Endothelial cell of umbilical vein (primary cell): ENCODE results near the gene RRP1. TPM values are rescaled to one million over a fixed set of nuclear protein-coding genes. Genes with fewer than 3 reads are reported as not detected.

Source experiments
- BruUV-seq: library from RNA; stranded (reverse); fragments of 400-500 nt; replicated peaks from 2 replicates; lab custom pipeline; 2021; lab: Mats Ljungman, UMichigan
- CTCF ChIA-PET: fragments of 300-600, 350-600 bp; sonication (Branson Sonifier 250); formaldehyde crosslinking; loops from one replicate; lab custom pipeline; 2021; ENCODE audit warnings: antibody characterized with exemption, inconsistent platforms; lab: Charles Lee
- POLR2A ChIA-PET: fragments of 300-600, 350-600 bp; sonication (Branson Sonifier 250); formaldehyde crosslinking; loops from one replicate; lab custom pipeline; 2021; ENCODE audit warnings: antibody characterized with exemption, inconsistent platforms; lab: Charles Lee
- DNase-seq: peaks from one replicate; pipeline ENCODE4 v3.0.0-alpha.2; 2011; ENCODE audit warnings: low read depth, low spot score
- FAIRE-seq: peaks from 2 replicates; lab custom pipeline; 2011; peaks lifted over from hg19 to GRCh38; lab: Jason Lieb, UNC
- H2AFZ ChIP-seq: 2 replicates; pipeline ENCODE4 v1.6.0; 2012; ENCODE audit warnings: low read depth, low read length, control low read depth, inconsistent platforms
- H3K27ac ChIP-seq: 2 replicates; pipeline ENCODE4 v1.5.1; 2011; ENCODE audit warnings: low read depth, mild to moderate bottlenecking, control low read depth, low read length, moderate library complexity; ENCODE audit not compliant: insufficient read depth
- H3K27me3 ChIP-seq, 2 experiments: 2 replicates each; pipeline versions ENCODE4 v1.6.0 to v1.6.1; 2011; ENCODE audit warnings: low read length in 2 of 2, mixed read lengths in 1 of 2; ENCODE audit not compliant: control insufficient read depth in 2 of 2, insufficient read depth in 2 of 2
- H3K36me3 ChIP-seq, 2 experiments: 2 replicates in 1 of 2; 3 replicates in 1 of 2; pipeline ENCODE4 v1.5.1; 2011; ENCODE audit warnings: low read length in 2 of 2, mild to moderate bottlenecking in 1 of 2, moderate library complexity in 1 of 2; ENCODE audit not compliant: control insufficient read depth in 2 of 2, insufficient read depth in 2 of 2; ENCODE audit errors: extremely low read depth in 1 of 2
- H3K4me1 ChIP-seq: 3 replicates; pipeline ENCODE4 v1.5.1; 2011; ENCODE audit warnings: mild to moderate bottlenecking, low read length; ENCODE audit not compliant: control insufficient read depth, insufficient read depth; ENCODE audit errors: extremely low read depth
- H3K4me2 ChIP-seq: 2 replicates; pipeline ENCODE4 v1.6.1; 2011; ENCODE audit warnings: low read length, control low read depth, mixed read lengths; ENCODE audit not compliant: insufficient read depth
- H3K4me3 ChIP-seq, 3 experiments: fragments of 200-600 bp in 1 of 3; sonication (generic), shearing (Covaris generic) in 1 of 3; replicated peaks in 1 of 3; 2 replicates each; pipeline ENCODE4 v1.5.1; 2011 to 2016; ENCODE audit warnings: control low read depth in 3 of 3, low read length in 3 of 3, mild to moderate bottlenecking in 2 of 3, inconsistent platforms in 1 of 3, low read depth in 1 of 3, moderate library complexity in 1 of 3; ENCODE audit not compliant: insufficient read depth in 1 of 3
- H3K79me2 ChIP-seq: 2 replicates; pipeline ENCODE4 v1.6.0; 2012; ENCODE audit warnings: low read length, inconsistent platforms; ENCODE audit not compliant: control insufficient read depth, insufficient read depth
- H3K9ac ChIP-seq: replicated peaks from 2 replicates; pipeline ENCODE3; 2011; ENCODE audit warnings: low read length, control low read depth; ENCODE audit not compliant: insufficient read depth; ENCODE audit errors: extremely low read depth
- H3K9me1 ChIP-seq: replicated peaks from 3 replicates; pipeline ENCODE4 v1.6.0; 2011; ENCODE audit warnings: mild to moderate bottlenecking, low read length; ENCODE audit not compliant: control insufficient read depth, insufficient read depth; ENCODE audit errors: extremely low read depth
- H3K9me3 ChIP-seq: replicated peaks from 2 replicates; pipeline ENCODE4 v1.5.1; 2012; ENCODE audit warnings: low read length, inconsistent platforms; ENCODE audit not compliant: control insufficient read depth, insufficient read depth
- H4K20me1 ChIP-seq: replicated peaks from 2 replicates; pipeline ENCODE3; 2011; ENCODE audit warnings: mild to moderate bottlenecking, low read length; ENCODE audit not compliant: control insufficient read depth, insufficient read depth; ENCODE audit errors: extremely low read depth
- FOS ChIP-seq: IDR thresholded peaks from 2 replicates; pipeline ENCODE4 v1.6.1; 2011; ENCODE audit warnings: mild to moderate bottlenecking, low read length, moderate library complexity, borderline replicate concordance; ENCODE audit not compliant: insufficient read depth
- JUN ChIP-seq: IDR thresholded peaks from 2 replicates; pipeline ENCODE4 v1.6.1; 2011; ENCODE audit warnings: borderline replicate concordance, low read depth; ENCODE audit not compliant: insufficient read length, insufficient read depth
- MYC ChIP-seq: IDR thresholded peaks from one replicate; pipeline ENCODE4 v1.6.1; 2011; ENCODE audit warnings: mild to moderate bottlenecking, low read depth, low read length
- POLR2A ChIP-seq: IDR thresholded peaks from 2 replicates; pipeline ENCODE4 v1.6.1; 2012; ENCODE audit warnings: low read depth, mild to moderate bottlenecking, control low read depth, low read length
- dilution Hi-C: fragments of 300-500 bp; cut with MboI; formaldehyde crosslinking; loops from one replicate; pipeline ENCODE4 v1.15.0; 2019; ENCODE audit warnings: low sequenced_read_pairs; ENCODE audit not compliant: extremely low pct_ligation_motif_present
- intact Hi-C: fragments of 100-400 bp; cut with micrococcal nuclease; formaldehyde crosslinking; loops from one replicate; pipeline ENCODE4 v1.10.0; 2022
- polyA plus RNA-seq, 4 experiments: library from polyadenylated mRNA; depleted of rRNA in 3 of 4; stranded (reverse) in 3 of 4; unstranded in 1 of 4; fragments of >200 nt; gene quantifications; 2 replicates each; pipeline versions ENCODE4 v1.2.1 to v1.2.3, GENCODE V29; 2011 to 2012; ENCODE audit warnings: missing spikeins in 1 of 4
- total RNA-seq: library from RNA; stranded (reverse); gene quantifications from 2 replicates; pipeline ENCODE4 v1.2.3, GENCODE V29; 2021
- TF ChIP-seq, protein P1 (sequence below): IDR thresholded peaks from 2 replicates; pipeline ENCODE4 v1.6.1; 2011; ENCODE audit not compliant: insufficient read depth, insufficient read length

RRP1 gene
- total and polyA plus RNA-seq, 2 donors (not counting 3 experiments of a cell fraction or from before 2014, with no cell fraction given): 15.2 to 36.3 TPM

DNA sequence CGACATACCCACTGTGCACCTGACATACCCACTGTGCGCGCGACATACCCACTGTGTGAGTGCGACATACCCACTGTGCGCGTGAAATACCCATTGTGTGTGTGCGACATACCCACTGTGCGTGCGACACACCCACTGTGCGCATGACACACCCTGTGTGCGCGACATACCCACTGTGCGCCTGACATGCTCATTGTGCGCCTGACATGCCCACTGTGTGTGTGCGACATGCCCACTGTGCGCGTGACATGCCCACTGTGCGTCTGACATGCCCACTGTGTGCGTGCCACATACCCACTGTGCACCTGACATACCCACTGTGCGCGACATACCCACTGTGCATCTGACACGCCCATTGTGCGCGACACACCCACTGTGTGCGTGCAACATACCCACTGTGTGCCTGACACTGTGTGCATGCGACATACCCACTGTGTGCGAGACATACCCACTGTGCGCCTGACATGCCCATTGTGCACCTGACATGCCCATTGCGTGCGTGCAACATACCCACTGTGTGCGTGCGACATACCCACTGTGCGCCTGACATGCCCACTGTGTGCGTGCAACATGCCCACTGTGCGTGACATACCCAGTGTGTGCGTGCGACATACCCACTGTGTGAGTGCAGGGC is 2.5 kb upstream of the RRP1 start:
- H3K9me1 ChIP-seq: no peaks in the 10 kb centered on the region
- no peak overlapping the region for H3K4me2 ChIP-seq
- BruUV-seq: no TSS peak
- no peaks in the 10 kb centered on the region for H4K20me1 ChIP-seq
- peaks cover 24% of the 10 kb centered on the region for H3K79me2 ChIP-seq
- H3K4me1 ChIP-seq: peaks cover 7% of the 10 kb centered on the region
- no peaks in the 10 kb centered on the region for H3K9me3 ChIP-seq
- H3K36me3 ChIP-seq: no peaks in the 10 kb centered on the region
- DNase-seq: no peak
- no peaks in the 10 kb centered on the region for H3K27me3 ChIP-seq
- intact Hi-C loops (loop anchor here (5.0 kb wide), 1 partner anchor 60 kb away; no protein-coding TSS in a partner anchor), dilution Hi-C loops (no loop called here)
- no peak for TF ChIP-seq MYC
- no peak for TF ChIP-seq JUN
- no peak for TF ChIP-seq FOS
- TF ChIP-seq, protein P1, sequence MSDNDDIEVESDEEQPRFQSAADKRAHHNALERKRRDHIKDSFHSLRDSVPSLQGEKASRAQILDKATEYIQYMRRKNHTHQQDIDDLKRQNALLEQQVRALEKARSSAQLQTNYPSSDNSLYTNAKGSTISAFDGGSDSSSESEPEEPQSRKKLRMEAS: no peak
- H3K4me3 ChIP-seq: no peak overlapping the region
- no peak overlapping the region for H3K27ac ChIP-seq
- no peak overlapping the region for H2AFZ ChIP-seq
- no peak for FAIRE-seq
- H3K9ac ChIP-seq: no peak overlapping the region
- ChIA-PET CTCF (no interaction called here), POLR2A (no interaction called here)

DNA sequence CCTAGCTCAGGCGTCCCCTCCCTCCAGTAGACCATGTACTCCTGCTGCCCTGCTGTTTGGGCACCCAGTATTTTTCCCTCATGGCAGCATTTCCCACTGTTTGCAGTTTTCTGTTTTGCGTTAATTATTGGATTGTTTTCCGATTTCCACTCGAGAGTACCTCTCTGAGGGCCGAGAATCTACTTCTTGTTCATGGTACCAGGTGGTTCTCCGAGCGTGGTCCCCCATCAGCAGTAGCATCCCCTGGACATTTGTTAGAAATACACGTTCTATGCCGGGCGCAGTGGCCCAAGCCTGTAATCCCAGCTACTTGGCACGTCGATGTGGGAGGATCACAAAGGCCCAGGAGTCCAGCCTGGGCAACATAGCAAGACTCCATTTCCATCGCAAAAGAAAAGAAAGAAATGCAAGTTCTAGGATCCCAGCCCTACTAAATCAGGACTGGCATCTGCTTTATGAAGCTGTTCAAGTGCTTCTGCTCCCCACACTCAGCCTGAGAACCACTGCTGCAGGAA is 690 bp downstream of the RRP1 start:
- ChIA-PET CTCF (interaction anchor here (0.7 to 2.2 kb wide), 6 partner anchors 11 to 185 kb away, joined by 3 to 10 read pairs (median 6); no protein-coding TSS in a partner anchor), POLR2A (no interaction called here)
- BruUV-seq: TSS peak; percentile 46

More for the DNA sequence above, 690 bp downstream of the RRP1 start:
- TF ChIP-seq JUN: no peak
- no peak for TF ChIP-seq POLR2A
- Histone ChIP-seq H3K79me2 (peaks cover 52% of the 10 kb centered on the region), H2AFZ (peak overlapping the region; percentile 86), H3K9me3 (no peaks in the 10 kb centered on the region), H3K4me1 (peaks cover 7% of the 10 kb centered on the region), H3K9me1 (no peaks in the 10 kb centered on the region), H3K27me3 (no peaks in the 10 kb centered on the region), H3K27ac (peak overlapping the region; percentile 59), H3K36me3 (peaks cover 13 to 27% of the 10 kb centered on the region in 2 experiments), H3K4me2 (peak overlapping the region; percentile 66), H3K4me3 (peak overlapping the region; percentile 85 to 95 (median 91)), H3K9ac (peak overlapping the region; percentile 75), H4K20me1 (no peaks in the 10 kb centered on the region)
- DNase-seq (peak; percentile 12), FAIRE-seq (peak; percentile 78)
- intact Hi-C loops: no loop called here
- dilution Hi-C loops: no loop called here
